Esophagus muscularis mucosa (tissue), 4 donors: Measurements from ENCODE around the gene RAB11FIP4. TPM values are rescaled to one million over a fixed set of nuclear protein-coding genes. Genes with fewer than 3 reads are reported as not detected.

ENCODE experiments used
- DNase-seq: peaks from one replicate; pipeline ENCODE4 v3.0.0-alpha.2; 2017; ENCODE audit errors: extremely low spot score
- H3K27ac ChIP-seq, 4 donors: fragments of 200-600 bp; sonication (generic); replicated peaks in 1 of 4; 1 replicate in 3 of 4; 2 replicates in 1 of 4; pipeline ENCODE4 v1.5.1; 2016 to 2019; ENCODE audit warnings: mild to moderate bottlenecking in 1 of 4
- H3K27me3 ChIP-seq, 4 donors: fragments of 200-600 bp; sonication (generic); one replicate each; pipeline versions ENCODE4 v1.5.1 to v1.6.0; 2016 to 2019
- H3K36me3 ChIP-seq, 4 donors: fragments of 200-600 bp; sonication (generic); one replicate each; pipeline ENCODE4 v1.5.1; 2016 to 2019
- H3K4me1 ChIP-seq, 4 donors: fragments of 200-600 bp; sonication (generic); one replicate each; pipeline ENCODE4 v1.5.1; 2016 to 2019
- H3K4me3 ChIP-seq, 4 donors: fragments of 200-600 bp; sonication (generic); 1 replicate in 2 of 4; 2 replicates in 2 of 4; pipeline ENCODE4 v1.5.1; 2016 to 2019; ENCODE audit warnings: mild to moderate bottlenecking in 4 of 4, moderate library complexity in 1 of 4
- H3K9me3 ChIP-seq, 4 donors: fragments of 200-600 bp; sonication (generic); 1 replicate in 3 of 4; 2 replicates in 1 of 4; pipeline ENCODE4 v1.5.1; 2016 to 2019
- EP300 ChIP-seq: sonication (generic); formaldehyde crosslinking; IDR thresholded peaks from one replicate; pipeline ENCODE4 v1.6.1; 2017; ENCODE audit warnings: antibody characterized with exemption
- POLR2A ChIP-seq: fragments of 450-650 bp; IDR thresholded peaks from one replicate; pipeline ENCODE4 v1.6.1; 2017; ENCODE audit warnings: antibody characterized with exemption, moderate library complexity, mild to moderate bottlenecking, low read depth
- POLR2AphosphoS5 ChIP-seq, 2 donors: sonication (generic); formaldehyde crosslinking; IDR thresholded peaks; one replicate each; pipeline ENCODE4 v1.6.1; 2017; ENCODE audit warnings: antibody characterized with exemption in 2 of 2
- WGBS: methylation state at CpG from one replicate; pipeline ENCODE4 v1.1.5; 2018; 5-methylcytosine and 5-hydroxymethylcytosine counted together
- intact Hi-C: fragments of 100-400 bp; cut with DNase I; formaldehyde crosslinking; loops from one replicate; pipeline ENCODE4 v1.15.1; 2023
- total RNA-seq, 4 donors: library from RNA; depleted of rRNA; stranded (reverse); fragments of >200 nt; gene quantifications; one replicate each; pipeline versions ENCODE4 v1.1.0 to v1.2.1, GENCODE V29; 2016
- TF ChIP-seq, protein P1 (sequence below), 3 experiments: fragments of 200-600 bp in 2 of 3; fragments of 450-650 bp in 1 of 3; sonication (generic) in 2 of 3; IDR thresholded peaks; one replicate each; pipeline ENCODE4 v1.5.1; 2017 to 2019; ENCODE audit warnings: antibody characterized with exemption in 3 of 3, mild to moderate bottlenecking in 2 of 3, moderate library complexity in 1 of 3

RAB11FIP4 gene
- total RNA-seq, 4 donors from 2014 or later, result 0.75 to 2.3 (median 1.7) TPM

DNA sequence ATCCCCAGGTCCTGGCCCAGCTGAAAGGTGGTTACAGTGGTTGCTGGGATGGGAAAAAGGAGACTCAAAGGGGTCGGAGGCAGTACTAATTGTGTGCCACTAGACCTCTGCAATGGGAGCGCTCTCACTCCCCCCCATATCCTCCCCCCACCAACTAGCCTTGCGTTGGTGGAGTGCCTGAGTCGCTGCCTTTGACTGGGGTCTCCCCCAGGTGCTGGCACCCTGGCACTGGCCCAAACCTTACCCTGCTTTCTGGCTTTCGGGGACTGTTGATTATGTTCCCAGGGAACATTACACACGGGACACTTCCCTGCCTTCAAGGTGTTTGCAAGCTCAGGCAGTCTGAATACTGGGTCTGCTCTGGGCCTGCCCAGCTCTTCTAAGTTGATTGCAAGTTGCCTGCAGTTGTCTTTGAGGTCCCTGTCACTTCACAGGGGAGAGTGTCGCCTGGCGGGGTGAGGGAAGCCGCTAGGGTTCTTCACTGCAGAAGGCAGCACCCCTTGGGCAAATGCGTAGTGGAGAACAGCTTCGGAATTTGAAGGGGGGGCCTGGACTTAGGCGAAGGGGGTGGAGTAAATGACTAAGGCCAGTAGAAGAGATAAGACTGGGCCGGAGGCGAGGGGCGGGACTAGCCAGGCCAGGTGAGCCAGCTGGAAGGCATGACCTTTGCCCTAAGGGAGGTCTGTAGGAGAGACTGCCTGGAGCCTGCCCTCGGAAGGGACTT, 98.0 kb downstream of the RAB11FIP4 start:
- no peak for TF ChIP-seq POLR2AphosphoS5 (IDR thresholded peaks at IDR 0.05)
- no peak for TF ChIP-seq EP300
- no peak for TF ChIP-seq POLR2A
- TF ChIP-seq, protein P1, sequence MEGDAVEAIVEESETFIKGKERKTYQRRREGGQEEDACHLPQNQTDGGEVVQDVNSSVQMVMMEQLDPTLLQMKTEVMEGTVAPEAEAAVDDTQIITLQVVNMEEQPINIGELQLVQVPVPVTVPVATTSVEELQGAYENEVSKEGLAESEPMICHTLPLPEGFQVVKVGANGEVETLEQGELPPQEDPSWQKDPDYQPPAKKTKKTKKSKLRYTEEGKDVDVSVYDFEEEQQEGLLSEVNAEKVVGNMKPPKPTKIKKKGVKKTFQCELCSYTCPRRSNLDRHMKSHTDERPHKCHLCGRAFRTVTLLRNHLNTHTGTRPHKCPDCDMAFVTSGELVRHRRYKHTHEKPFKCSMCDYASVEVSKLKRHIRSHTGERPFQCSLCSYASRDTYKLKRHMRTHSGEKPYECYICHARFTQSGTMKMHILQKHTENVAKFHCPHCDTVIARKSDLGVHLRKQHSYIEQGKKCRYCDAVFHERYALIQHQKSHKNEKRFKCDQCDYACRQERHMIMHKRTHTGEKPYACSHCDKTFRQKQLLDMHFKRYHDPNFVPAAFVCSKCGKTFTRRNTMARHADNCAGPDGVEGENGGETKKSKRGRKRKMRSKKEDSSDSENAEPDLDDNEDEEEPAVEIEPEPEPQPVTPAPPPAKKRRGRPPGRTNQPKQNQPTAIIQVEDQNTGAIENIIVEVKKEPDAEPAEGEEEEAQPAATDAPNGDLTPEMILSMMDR (IDR thresholded peaks at IDR 0.05), result no peak
- Histone ChIP-seq H3K4me3 (no peak overlapping the region), H3K9me3 (no peaks in the 10 kb centered on the region), H3K36me3 (no peaks in the 10 kb centered on the region), H3K27me3 (peaks cover 0 to 50% (median 5%) of the 10 kb centered on the region in 4 donors), H3K27ac (no peak overlapping the region), H3K4me1 (peaks cover 21 to 26% (median 23%) of the 10 kb centered on the region in 4 donors)
- DNase-seq, result no peak
- intact Hi-C loops, result no loop called here
- WGBS, result 88% methylated on average over 16 of the region's 16 CpGs

DNA sequence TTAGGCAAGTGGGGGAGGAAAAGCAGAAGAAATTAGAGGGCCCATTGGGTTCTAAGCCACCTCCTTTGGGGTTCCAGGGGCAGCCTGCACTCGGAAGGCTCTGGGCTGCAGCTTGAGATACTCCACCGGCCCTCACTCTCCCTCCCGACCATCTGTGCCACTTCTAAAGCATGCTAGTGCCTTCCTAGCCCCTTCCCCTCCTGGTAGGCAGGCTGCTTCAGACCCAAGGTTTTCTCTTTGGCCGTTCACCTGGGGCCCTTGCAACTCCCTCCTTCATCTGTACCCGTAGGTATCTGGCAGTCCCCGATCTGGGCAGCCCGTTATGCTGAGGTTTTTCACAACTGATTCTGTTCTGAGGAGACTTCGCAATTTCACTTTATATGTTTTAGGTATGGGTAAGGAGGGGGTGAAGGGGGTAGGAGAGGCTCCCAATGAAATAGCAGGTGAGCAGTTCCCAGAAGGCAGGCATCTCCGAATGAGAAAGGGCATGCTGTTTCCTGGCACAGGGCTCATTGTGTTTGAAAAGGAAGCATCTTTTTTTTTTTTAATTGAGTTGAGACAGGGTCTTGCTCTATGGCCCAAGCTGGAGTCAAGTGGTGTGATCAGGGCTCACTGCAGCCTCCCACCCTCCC, 98.7 kb downstream of the RAB11FIP4 start:
- DNase-seq, result no peak
- no peak overlapping the region for H3K27ac ChIP-seq
- 88% methylated on average over 9 of the region's 9 CpGs for WGBS
- H3K27me3 ChIP-seq, result peaks cover 0 to 50% (median 5%) of the 10 kb centered on the region in 4 donors
- no peak for TF ChIP-seq EP300
- TF ChIP-seq POLR2A, result no peak
- TF ChIP-seq POLR2AphosphoS5 (IDR thresholded peaks at IDR 0.05), result no peak
- TF ChIP-seq, protein P1 (IDR thresholded peaks at IDR 0.05), result no peak
- intact Hi-C loops, result no loop called here
- no peaks in the 10 kb centered on the region for H3K9me3 ChIP-seq
- H3K36me3 ChIP-seq, result no peaks in the 10 kb centered on the region
- peaks cover 21 to 26% (median 23%) of the 10 kb centered on the region in 4 donors for H3K4me1 ChIP-seq
- H3K4me3 ChIP-seq, result no peak overlapping the region

DNA sequence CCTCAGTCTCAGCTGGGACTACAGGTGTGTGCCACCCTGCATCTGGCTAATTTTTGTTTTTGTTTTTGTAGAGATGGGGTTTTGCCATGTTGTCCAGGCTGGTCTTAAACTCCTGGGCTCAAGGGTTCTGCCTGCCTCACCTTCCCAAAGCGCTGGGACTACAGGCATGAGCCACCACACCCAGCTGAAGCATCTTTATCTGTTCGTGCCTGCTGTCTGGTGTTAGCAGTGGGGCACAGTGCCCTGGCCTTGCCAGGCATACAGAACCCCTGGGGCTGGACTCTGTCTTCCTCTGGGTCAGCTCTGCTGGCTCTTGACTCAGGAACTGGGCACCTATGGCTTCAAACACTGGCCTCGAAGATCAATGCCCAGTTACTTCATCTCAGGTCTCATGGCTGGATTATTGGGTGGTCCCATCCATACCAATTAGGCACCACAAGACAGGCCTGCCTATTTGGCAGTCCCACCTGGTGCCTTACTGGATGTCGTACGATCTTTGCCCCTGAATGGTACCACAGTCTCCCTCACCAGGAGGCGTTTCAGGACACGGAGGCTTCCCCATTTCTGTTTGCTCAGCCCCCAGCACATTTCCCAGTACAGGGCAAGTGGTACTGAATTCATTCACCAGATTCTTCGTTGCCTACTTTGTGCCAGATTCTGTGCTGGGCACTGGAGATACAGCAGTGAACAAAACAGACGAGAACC, 99.3 kb downstream of the RAB11FIP4 start:
- intact Hi-C loops, result no loop called here
- Histone ChIP-seq H3K4me3 (no peak overlapping the region), H3K4me1 (peaks cover 21 to 26% (median 23%) of the 10 kb centered on the region in 4 donors), H3K27ac (no peak overlapping the region), H3K36me3 (no peaks in the 10 kb centered on the region), H3K9me3 (no peaks in the 10 kb centered on the region), H3K27me3 (peaks cover 0 to 44% (median 5%) of the 10 kb centered on the region in 4 donors)
- 92% methylated on average over 8 of the region's 9 CpGs for WGBS
- no peak for DNase-seq
- TF ChIP-seq POLR2A (no peak), POLR2AphosphoS5 (IDR thresholded peaks at IDR 0.05) (no peak), EP300 (no peak)
- TF ChIP-seq, protein P1 (IDR thresholded peaks at IDR 0.05), result no peak

DNA sequence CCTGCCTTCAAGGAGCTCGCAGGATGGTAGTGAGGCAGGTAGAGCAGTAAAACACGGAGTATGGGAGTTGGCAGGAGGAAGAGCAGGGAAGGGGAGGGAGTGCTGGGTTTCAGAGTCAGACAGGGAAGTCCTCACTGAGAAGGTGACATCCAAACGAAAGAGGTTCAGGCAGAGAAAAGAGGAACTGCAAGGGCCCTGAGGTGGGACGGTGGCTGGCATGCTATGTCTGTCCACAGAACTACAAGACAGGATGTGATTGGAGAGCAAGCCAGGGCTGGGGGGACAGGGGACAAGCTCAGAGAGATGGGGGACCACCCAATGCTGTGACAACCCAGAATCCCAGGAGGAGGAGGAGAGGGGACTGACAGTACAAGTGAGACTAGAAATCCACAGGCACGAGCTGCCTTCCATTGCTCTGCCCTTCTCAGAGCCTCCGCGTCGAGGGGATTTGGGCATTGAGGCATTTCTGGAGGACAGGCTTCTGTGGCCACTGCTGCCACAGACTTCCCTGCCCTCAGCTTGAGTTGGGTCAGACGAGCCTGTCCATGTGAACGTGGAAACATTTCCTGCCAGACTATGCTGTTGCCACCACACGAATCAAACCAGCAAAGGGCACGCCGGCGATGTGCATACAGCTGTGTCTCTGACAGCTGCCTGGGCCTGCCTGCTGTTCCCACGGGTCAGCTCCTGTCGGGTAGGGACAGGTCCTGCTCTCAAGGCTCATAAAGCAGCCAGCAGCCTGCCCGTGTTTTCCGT, 100.1 kb downstream of the RAB11FIP4 start:
- Histone ChIP-seq H3K9me3 (no peaks in the 10 kb centered on the region), H3K4me3 (no peak overlapping the region), H3K27ac (no peak overlapping the region), H3K36me3 (no peaks in the 10 kb centered on the region), H3K4me1 (peaks cover 21 to 26% (median 23%) of the 10 kb centered on the region in 4 donors), H3K27me3 (peaks cover 0 to 43% (median 3%) of the 10 kb centered on the region in 4 donors)
- intact Hi-C loops, result no loop called here
- 80% methylated on average over 14 of the region's 18 CpGs for WGBS
- TF ChIP-seq EP300 (no peak), POLR2A (no peak), POLR2AphosphoS5 (IDR thresholded peaks at IDR 0.05) (no peak)
- TF ChIP-seq, protein P1 (IDR thresholded peaks at IDR 0.05), result no peak
- no peak for DNase-seq
